ENCODE data around the gene ADAM11.

DNA sequence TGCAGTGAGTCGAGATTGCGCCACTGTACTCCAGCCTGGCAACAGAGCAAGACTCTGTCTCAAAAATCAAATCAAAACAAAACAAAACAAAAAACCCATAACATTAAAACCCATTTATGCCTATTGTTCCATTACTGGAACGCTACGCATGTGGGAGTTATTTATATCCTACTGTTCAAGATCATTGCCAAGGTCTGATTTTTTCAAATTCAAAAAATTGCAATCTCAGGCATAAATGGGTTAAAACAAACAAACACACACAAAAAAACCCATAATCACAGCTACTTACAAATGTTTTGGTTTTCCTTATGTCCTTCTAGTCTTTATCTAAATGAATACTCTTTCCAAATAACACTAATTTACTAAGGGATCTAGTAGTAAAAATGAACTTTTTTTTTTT lies 53.5 kb downstream of the ADAM11 start:
- TF ChIP-seq, protein P1, sequence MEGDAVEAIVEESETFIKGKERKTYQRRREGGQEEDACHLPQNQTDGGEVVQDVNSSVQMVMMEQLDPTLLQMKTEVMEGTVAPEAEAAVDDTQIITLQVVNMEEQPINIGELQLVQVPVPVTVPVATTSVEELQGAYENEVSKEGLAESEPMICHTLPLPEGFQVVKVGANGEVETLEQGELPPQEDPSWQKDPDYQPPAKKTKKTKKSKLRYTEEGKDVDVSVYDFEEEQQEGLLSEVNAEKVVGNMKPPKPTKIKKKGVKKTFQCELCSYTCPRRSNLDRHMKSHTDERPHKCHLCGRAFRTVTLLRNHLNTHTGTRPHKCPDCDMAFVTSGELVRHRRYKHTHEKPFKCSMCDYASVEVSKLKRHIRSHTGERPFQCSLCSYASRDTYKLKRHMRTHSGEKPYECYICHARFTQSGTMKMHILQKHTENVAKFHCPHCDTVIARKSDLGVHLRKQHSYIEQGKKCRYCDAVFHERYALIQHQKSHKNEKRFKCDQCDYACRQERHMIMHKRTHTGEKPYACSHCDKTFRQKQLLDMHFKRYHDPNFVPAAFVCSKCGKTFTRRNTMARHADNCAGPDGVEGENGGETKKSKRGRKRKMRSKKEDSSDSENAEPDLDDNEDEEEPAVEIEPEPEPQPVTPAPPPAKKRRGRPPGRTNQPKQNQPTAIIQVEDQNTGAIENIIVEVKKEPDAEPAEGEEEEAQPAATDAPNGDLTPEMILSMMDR (IDR thresholded peaks at IDR 0.05): no peak
- no peak for TF ChIP-seq ZFX (IDR thresholded peaks at IDR 0.05; ENCODE audit: borderline replicate concordance)
